ENCODE measurements around the gene DPF3.

DNA sequence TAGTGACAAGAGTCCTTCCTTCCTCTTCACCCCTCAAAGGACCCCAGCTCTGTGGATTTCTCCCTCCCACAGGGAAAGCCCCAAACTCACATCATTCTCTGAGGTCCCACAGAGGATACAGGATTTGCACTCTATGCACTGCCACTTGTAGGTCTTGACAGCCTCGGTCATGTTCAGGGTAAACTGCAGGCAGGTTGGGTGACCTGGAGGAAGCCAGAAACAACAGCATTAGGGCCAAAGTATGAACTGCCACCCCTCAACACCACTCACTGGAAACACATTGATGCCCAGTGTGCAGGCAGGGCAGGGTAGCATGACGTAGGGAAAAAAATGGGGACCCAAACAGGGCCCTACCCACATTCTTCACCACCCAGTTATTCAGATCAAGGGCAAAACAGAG, 264.4 kb downstream of the DPF3 start:
- TF ChIP-seq, protein P1, sequence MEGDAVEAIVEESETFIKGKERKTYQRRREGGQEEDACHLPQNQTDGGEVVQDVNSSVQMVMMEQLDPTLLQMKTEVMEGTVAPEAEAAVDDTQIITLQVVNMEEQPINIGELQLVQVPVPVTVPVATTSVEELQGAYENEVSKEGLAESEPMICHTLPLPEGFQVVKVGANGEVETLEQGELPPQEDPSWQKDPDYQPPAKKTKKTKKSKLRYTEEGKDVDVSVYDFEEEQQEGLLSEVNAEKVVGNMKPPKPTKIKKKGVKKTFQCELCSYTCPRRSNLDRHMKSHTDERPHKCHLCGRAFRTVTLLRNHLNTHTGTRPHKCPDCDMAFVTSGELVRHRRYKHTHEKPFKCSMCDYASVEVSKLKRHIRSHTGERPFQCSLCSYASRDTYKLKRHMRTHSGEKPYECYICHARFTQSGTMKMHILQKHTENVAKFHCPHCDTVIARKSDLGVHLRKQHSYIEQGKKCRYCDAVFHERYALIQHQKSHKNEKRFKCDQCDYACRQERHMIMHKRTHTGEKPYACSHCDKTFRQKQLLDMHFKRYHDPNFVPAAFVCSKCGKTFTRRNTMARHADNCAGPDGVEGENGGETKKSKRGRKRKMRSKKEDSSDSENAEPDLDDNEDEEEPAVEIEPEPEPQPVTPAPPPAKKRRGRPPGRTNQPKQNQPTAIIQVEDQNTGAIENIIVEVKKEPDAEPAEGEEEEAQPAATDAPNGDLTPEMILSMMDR (IDR thresholded peaks at IDR 0.05), result no peak
- no peak for TF ChIP-seq POLR2A (IDR thresholded peaks at IDR 0.05)
